ENCODE data around the gene YEATS2.
"Not testable (repeated sequence)": the region's sequence is repeated elsewhere in the genome, so short reads cannot be mapped to it uniquely, and the experiment has no call there.

The YEATS2 gene

DNA sequence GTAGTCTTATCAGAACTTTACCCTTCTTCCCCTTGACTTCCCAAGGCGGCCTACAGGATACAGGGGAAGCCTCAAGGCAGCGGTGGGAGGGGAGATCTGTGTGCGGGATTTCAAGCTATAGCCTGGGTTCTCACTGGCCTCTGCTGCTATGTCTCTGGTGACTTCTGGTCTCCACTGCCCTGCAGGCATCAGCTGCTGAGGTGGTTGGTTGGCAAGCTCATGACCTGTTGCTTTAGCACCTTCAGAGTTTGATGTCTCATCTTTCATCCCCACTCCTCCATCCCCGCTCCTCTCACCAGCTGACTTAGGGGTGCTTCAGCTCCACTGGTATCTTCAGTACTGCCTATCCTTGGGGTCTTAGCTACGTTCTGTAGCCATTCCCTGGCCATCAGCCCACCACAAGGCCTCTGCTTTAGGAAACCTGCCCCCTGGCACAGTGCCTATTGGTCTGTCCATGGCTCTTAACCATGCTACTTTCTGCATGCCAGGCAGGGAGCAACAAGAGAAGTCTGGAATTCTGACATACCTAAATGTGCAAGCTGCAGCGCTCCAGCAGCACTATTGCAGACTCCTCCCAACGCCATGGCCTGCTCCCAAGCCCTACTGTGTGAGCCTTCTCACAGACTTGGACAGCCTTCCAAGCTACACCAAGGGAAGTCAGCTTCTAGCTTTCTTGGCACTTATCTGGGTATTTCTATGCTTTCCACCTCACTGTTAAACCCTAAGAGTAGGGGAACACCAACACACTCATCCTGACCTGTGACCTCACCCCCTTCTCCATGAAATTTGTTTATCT, 1.8 kb upstream of the YEATS2 start:
- no peaks in the 10 kb centered on the region for H3K36me3 ChIP-seq (ENCODE audit: control insufficient read depth, insufficient read depth, low read length)
- H3K9ac ChIP-seq (ENCODE audit: low read length): no peak overlapping the region
- H3K27ac ChIP-seq (ENCODE audit: low read depth, low read length): no peak overlapping the region
- H3K4me1 ChIP-seq (ENCODE audit: control insufficient read depth, insufficient read depth, low read length): no peaks in the 10 kb centered on the region
- no peak overlapping the region for H3K4me3 ChIP-seq (ENCODE audit: low read length)
- H3K27me3 ChIP-seq (ENCODE audit: control insufficient read depth, insufficient read depth, low read length): no peaks in the 10 kb centered on the region

DNA sequence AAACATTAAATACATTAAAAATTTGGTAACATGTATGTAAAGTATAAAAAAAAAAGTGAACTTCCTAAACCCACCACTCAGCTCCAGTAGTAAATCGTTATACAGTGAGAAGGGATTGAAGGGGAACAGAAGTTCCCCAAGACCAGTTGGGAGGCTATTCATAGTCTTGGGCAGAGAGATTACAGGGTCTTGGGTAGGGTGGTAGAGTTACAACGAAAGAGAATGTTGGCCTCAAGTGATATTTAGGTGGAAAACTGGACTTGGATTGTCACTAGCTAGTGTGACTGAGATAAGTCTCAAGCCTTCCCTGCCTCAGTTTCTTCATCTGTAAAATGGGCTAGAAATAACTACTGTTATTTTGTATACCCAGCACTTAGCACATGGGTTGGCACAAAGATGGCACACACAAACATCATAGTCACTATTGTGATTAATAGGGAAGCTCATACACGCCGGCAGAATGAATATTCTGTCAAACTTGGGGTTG, 431 bp upstream of the YEATS2 start:
- H3K27ac ChIP-seq (ENCODE audit: low read depth, low read length): peak overlapping the region; percentile 63
- peaks cover 2% of the 10 kb centered on the region for H3K36me3 ChIP-seq (ENCODE audit: control insufficient read depth, insufficient read depth, low read length)
- no peaks in the 10 kb centered on the region for H3K27me3 ChIP-seq (ENCODE audit: control insufficient read depth, insufficient read depth, low read length)
- H3K9ac ChIP-seq (ENCODE audit: low read length): no peak overlapping the region
- H3K4me1 ChIP-seq (ENCODE audit: control insufficient read depth, insufficient read depth, low read length): no peaks in the 10 kb centered on the region
- peak overlapping the region; percentile 78 for H3K4me3 ChIP-seq (ENCODE audit: low read length)

DNA sequence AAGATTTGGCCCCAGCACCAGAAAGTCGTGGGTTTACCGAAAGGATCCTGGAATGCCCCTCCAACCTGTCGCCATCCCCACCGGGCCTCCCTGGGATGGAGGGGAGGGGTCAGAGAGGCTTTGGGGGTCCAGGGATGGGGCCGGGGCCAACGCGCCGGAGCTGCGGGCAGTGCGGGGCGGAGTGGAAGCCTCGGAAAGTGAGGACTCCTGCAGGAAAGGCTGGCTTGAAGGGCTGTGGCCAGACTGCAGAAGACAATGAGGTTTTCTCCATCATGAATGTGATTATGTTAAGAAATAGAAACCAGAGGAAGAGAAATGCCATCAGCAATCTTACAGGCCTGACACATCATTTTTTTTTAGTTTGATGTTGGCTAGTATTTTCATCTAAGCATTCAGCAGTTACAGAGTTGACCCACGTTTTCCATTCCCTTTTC, 738 bp downstream of the YEATS2 start:
- peak overlapping the region; percentile 78 for H3K4me3 ChIP-seq (ENCODE audit: low read length)
- no peaks in the 10 kb centered on the region for H3K4me1 ChIP-seq (ENCODE audit: control insufficient read depth, insufficient read depth, low read length)
- H3K9ac ChIP-seq (ENCODE audit: low read length): peak overlapping the region; percentile 97
- H3K27ac ChIP-seq (ENCODE audit: low read depth, low read length): peak overlapping the region; percentile 71
- peaks cover 2% of the 10 kb centered on the region for H3K36me3 ChIP-seq (ENCODE audit: control insufficient read depth, insufficient read depth, low read length)
- no peaks in the 10 kb centered on the region for H3K27me3 ChIP-seq (ENCODE audit: control insufficient read depth, insufficient read depth, low read length)

DNA sequence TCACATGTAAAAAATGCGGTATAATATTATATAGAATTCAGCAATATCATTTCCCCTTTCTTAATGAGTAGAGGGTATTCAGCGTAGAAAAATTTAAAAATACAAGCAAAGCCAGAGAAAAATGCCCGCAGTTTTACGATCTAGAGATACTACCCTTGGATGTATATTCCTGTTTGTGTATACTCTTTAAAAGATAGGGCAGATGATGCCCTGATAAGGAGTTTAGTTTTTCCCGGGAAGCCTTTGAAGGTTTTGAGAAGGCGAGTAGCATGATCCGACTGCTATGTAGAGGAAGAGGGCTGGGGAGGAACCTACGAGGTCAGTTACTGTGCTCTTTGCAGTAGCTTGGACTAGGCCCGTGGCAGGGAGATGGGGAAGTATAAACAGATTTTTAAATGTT, 1.2 kb downstream of the YEATS2 start:
- H3K4me3 ChIP-seq (ENCODE audit: low read length): peak overlapping the region; percentile 78
- no peak overlapping the region for H3K9ac ChIP-seq (ENCODE audit: low read length)
- H3K27me3 ChIP-seq (ENCODE audit: control insufficient read depth, insufficient read depth, low read length): no peaks in the 10 kb centered on the region
- H3K36me3 ChIP-seq (ENCODE audit: control insufficient read depth, insufficient read depth, low read length): peaks cover 2% of the 10 kb centered on the region
- no peak overlapping the region for H3K27ac ChIP-seq (ENCODE audit: low read depth, low read length)
- no peaks in the 10 kb centered on the region for H3K4me1 ChIP-seq (ENCODE audit: control insufficient read depth, insufficient read depth, low read length)

DNA sequence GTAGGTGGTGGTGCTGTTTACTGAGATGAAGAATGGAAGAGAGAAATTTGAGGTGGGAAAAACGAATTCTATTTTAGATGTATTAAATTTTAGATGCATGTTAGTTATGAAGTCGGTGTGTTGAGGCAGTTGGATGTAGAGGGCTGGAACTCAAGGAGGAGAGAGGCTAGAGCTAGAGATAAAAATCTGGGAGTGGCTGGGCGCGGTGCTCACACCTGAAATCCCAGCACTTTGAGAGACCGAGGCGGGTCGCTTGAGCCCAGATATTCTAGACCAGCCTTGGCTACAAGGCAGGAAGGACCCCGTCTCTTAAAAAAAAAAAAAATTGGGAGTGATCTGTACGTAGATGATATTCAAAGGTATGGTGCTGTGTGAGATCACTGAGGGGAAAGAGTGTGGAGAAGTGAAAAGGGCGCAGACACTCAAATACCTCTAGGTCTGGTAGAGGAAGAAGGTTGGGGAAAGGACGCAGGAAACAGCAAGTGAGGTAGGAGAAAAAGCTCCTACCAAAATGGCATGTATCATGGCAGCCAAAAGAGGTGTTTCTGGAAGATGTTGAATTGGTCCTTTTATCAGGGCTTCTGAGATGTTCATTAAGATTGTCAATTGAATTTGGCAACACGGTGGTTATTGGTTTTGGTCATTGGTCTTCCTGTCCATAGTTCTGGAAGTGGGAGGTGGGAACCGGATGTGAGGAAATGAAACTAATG, 1.8 kb downstream of the YEATS2 start:
- no peak overlapping the region for H3K9ac ChIP-seq (ENCODE audit: low read length)
- no peaks in the 10 kb centered on the region for H3K4me1 ChIP-seq (ENCODE audit: control insufficient read depth, insufficient read depth, low read length)
- H3K36me3 ChIP-seq (ENCODE audit: control insufficient read depth, insufficient read depth, low read length): peaks cover 2% of the 10 kb centered on the region
- H3K27me3 ChIP-seq (ENCODE audit: control insufficient read depth, insufficient read depth, low read length): no peaks in the 10 kb centered on the region
- no peak overlapping the region for H3K27ac ChIP-seq (ENCODE audit: low read depth, low read length)
- H3K4me3 ChIP-seq (ENCODE audit: low read length): peak overlapping the region; percentile 78

DNA sequence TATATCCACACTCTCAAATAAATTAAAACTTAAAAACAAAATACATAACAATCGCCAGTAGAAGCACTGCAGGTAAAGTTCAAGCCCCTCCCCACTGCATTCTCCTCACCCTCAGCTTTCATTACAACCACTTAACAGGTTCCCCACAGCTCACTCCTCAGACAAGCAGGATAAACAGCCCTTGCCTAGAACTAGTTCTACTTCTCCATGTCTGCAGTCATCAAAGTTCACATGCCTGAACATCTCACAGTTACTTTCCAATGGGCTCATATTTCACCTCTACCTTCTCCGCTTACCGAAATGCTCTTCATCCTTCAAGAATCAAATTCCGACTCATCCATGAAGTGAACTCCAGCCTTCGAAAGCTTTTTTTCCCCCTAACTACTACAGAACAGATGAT, 4.1 kb downstream of the YEATS2 start:
- Histone ChIP-seq H3K36me3 (ENCODE audit: control insufficient read depth, insufficient read depth, low read length) (peaks cover 2% of the 10 kb centered on the region), H3K27ac (ENCODE audit: low read depth, low read length) (no peak overlapping the region), H3K4me3 (ENCODE audit: low read length) (no peak overlapping the region), H3K27me3 (ENCODE audit: control insufficient read depth, insufficient read depth, low read length) (no peaks in the 10 kb centered on the region), H3K9ac (ENCODE audit: low read length) (no peak overlapping the region), H3K4me1 (ENCODE audit: control insufficient read depth, insufficient read depth, low read length) (no peaks in the 10 kb centered on the region)

DNA sequence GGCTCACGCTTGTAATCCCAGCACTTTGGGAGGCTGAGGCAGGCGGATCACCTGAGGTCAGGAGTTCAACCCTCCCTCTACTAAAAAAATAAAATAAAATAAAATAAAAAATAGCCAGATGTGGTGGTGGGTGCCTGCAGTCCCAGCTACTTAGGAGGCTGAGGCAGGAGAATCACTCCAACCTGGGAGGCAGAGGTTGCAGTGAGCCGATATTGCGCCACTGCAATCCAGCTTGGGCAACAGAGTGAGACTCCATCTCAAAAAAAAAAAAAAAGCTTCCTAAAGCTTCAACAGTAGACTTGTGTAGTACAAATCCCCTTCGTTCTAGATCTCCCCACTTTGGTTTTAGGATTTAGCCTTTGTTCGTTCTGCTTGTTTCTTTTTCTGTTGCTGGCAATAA, 6.3 kb downstream of the YEATS2 start:
- not testable (repeated sequence) for H3K4me3 ChIP-seq (ENCODE audit: low read length); H3K4me1 ChIP-seq (ENCODE audit: control insufficient read depth, insufficient read depth, low read length); H3K27me3 ChIP-seq (ENCODE audit: control insufficient read depth, insufficient read depth, low read length); H3K9ac ChIP-seq (ENCODE audit: low read length); H3K27ac ChIP-seq (ENCODE audit: low read depth, low read length); H3K36me3 ChIP-seq (ENCODE audit: control insufficient read depth, insufficient read depth, low read length)

DNA sequence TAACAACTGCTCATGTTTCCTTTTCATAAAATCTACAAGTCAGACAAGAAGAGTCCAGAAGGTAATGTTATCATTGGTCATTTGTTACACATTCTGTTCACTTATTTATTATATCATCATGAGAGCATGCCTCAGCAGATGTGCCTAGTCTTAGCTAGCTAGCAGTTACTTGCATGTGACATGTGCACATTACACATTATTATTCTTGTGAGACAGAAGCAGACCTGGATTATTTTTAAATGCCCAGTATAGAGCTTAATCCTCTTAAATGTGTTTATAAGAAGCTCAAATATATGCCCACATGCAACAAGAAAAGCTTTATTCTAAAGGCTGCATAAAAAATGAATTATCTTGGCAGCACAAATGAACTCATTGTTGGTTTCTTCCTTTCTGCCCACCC, 12.6 kb downstream of the YEATS2 start:
- H3K4me1 ChIP-seq (ENCODE audit: control insufficient read depth, insufficient read depth, low read length): no peaks in the 10 kb centered on the region
- no peak overlapping the region for H3K4me3 ChIP-seq (ENCODE audit: low read length)
- H3K36me3 ChIP-seq (ENCODE audit: control insufficient read depth, insufficient read depth, low read length): no peaks in the 10 kb centered on the region
- no peak overlapping the region for H3K9ac ChIP-seq (ENCODE audit: low read length)
- no peaks in the 10 kb centered on the region for H3K27me3 ChIP-seq (ENCODE audit: control insufficient read depth, insufficient read depth, low read length)
- H3K27ac ChIP-seq (ENCODE audit: low read depth, low read length): no peak overlapping the region

DNA sequence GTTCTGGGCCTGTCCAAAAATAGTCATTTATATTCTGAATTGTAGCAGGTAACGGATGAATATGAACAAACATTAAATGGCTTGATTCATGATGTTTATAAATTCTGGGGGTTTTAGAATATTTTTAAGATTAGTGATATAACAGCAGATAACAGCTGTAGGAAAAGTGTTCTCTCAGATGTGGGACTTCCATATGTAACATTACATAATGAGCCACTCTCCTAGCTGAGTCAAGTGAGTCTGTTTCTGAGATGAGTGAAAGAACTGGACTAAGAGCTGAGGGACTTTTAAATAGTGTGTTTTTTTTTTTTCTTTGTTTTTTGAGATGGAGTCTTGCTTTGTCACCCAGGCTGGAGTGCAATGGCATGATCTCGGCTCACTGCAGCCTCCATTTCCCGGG, 13.9 kb downstream of the YEATS2 start:
- H3K27ac ChIP-seq (ENCODE audit: low read depth, low read length): no peak overlapping the region
- no peak overlapping the region for H3K4me3 ChIP-seq (ENCODE audit: low read length)
- no peaks in the 10 kb centered on the region for H3K4me1 ChIP-seq (ENCODE audit: control insufficient read depth, insufficient read depth, low read length)
- H3K36me3 ChIP-seq (ENCODE audit: control insufficient read depth, insufficient read depth, low read length): no peaks in the 10 kb centered on the region
- no peak overlapping the region for H3K9ac ChIP-seq (ENCODE audit: low read length)
- H3K27me3 ChIP-seq (ENCODE audit: control insufficient read depth, insufficient read depth, low read length): no peaks in the 10 kb centered on the region

DNA sequence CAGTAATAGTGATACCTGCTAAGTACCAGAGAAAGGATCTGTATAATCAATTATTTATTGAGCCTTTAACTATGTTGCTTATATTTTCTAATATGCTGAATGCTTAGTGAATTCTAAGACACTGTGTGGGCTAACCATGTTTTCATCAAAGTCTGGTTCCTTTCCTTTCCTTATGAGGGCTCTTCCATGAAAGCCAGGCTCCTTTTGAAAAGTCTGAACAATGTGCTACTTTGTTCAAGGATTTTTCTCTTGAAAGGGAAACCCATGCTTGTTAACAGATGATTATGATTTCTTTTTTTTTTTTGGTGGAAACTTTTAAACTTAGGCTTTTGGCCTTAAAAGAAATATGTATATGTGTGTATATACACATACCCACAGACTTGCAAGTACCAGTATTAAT, 17.0 kb downstream of the YEATS2 start:
- Histone ChIP-seq H3K27me3 (ENCODE audit: control insufficient read depth, insufficient read depth, low read length) (no peaks in the 10 kb centered on the region), H3K4me1 (ENCODE audit: control insufficient read depth, insufficient read depth, low read length) (no peaks in the 10 kb centered on the region), H3K4me3 (ENCODE audit: low read length) (no peak overlapping the region), H3K9ac (ENCODE audit: low read length) (no peak overlapping the region), H3K27ac (ENCODE audit: low read depth, low read length) (no peak overlapping the region), H3K36me3 (ENCODE audit: control insufficient read depth, insufficient read depth, low read length) (peaks cover 10% of the 10 kb centered on the region)

DNA sequence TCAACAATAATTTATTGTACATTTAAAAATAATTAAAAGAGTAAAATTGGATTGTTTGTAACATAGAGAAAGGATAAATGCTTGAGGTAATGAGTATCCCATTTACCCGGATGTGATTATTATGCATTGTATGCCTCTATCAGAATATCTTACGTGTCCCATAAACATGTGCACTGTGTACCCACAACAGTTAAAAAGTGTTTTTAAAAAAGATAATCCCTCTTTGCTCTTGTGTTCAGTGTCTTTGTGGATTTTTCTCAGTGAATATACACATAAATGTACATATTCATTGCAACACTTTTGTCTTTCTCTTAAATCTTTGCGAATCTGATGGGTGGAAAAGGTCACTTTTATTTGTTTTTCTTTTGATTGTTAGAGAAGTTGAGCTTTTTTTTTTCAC, 20.4 kb downstream of the YEATS2 start:
- H3K4me3 ChIP-seq (ENCODE audit: low read length): no peak overlapping the region
- H3K9ac ChIP-seq (ENCODE audit: low read length): no peak overlapping the region
- no peaks in the 10 kb centered on the region for H3K4me1 ChIP-seq (ENCODE audit: control insufficient read depth, insufficient read depth, low read length)
- H3K27ac ChIP-seq (ENCODE audit: low read depth, low read length): no peak overlapping the region
- peaks cover 21% of the 10 kb centered on the region for H3K36me3 ChIP-seq (ENCODE audit: control insufficient read depth, insufficient read depth, low read length)
- H3K27me3 ChIP-seq (ENCODE audit: control insufficient read depth, insufficient read depth, low read length): no peaks in the 10 kb centered on the region

DNA sequence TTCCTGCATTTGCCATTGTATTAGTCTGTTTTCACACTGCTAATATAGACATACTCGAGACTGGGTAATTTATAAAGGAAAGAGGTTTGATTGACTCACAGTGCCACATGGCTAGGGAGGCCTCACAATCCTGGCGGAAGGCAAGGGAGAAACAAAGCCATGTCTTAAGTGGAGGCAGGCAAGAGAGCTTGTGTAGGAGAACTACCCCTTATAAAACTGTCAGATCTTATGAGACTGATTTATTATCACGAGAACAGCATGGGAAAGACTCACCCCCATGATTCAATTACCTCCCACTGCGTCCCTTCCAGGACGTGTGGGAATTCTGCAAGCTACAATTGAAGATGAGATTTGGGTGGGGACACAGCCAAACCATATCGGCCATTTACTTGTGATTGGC, 27.8 kb downstream of the YEATS2 start:
- Histone ChIP-seq H3K9ac (ENCODE audit: low read length) (no peak overlapping the region), H3K27me3 (ENCODE audit: control insufficient read depth, insufficient read depth, low read length) (no peaks in the 10 kb centered on the region), H3K27ac (ENCODE audit: low read depth, low read length) (no peak overlapping the region), H3K4me1 (ENCODE audit: control insufficient read depth, insufficient read depth, low read length) (no peaks in the 10 kb centered on the region), H3K4me3 (ENCODE audit: low read length) (no peak overlapping the region), H3K36me3 (ENCODE audit: control insufficient read depth, insufficient read depth, low read length) (peaks cover 17% of the 10 kb centered on the region)

DNA sequence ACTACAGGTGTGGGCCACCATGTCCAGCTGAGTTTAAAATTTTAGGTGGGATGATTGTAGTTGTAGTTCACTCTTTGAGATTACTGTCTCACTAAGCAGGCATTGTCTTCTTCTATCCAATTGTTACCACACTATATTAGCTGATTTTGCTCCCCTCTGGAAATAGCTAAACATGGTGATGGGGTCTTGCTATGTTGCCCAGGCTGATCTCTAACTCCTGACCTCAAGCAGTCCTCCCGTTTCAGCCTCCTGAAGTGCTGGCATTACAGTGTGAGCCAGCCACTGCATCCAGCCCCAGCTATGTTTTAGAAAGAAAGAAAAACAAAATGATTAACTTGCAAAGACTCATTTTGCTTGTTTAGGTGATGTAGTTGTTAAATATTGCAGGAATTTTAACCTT, 30.6 kb downstream of the YEATS2 start:
- H3K36me3 ChIP-seq (ENCODE audit: control insufficient read depth, insufficient read depth, low read length): peaks cover 12% of the 10 kb centered on the region
- H3K4me3 ChIP-seq (ENCODE audit: low read length): no peak overlapping the region
- no peak overlapping the region for H3K9ac ChIP-seq (ENCODE audit: low read length)
- H3K27me3 ChIP-seq (ENCODE audit: control insufficient read depth, insufficient read depth, low read length): no peaks in the 10 kb centered on the region
- H3K4me1 ChIP-seq (ENCODE audit: control insufficient read depth, insufficient read depth, low read length): no peaks in the 10 kb centered on the region
- H3K27ac ChIP-seq (ENCODE audit: low read depth, low read length): no peak overlapping the region
